Measurements from ENCODE around the gene PCDHGA3.

GRCh38 chr5:141366016-141366896 is 22.6 kb downstream of the PCDHGA3 start:
- TF ChIP-seq CTCF (IDR thresholded peaks at IDR 0.05) (no peak), FOXM1 (IDR thresholded peaks at IDR 0.05; ENCODE audit: low read depth) (no peak), USF2 (IDR thresholded peaks at IDR 0.05; ENCODE audit: borderline replicate concordance, low read depth, low read length) (no peak), GABPA (IDR thresholded peaks at IDR 0.05; ENCODE audit: low read depth) (no peak), POLR2AphosphoS5 (IDR thresholded peaks at IDR 0.05; ENCODE audit: low read depth, low read length) (no peak), RXRA (IDR thresholded peaks at IDR 0.05; ENCODE audit: borderline replicate concordance, low read depth) (no peak), TEAD4 (IDR thresholded peaks at IDR 0.05; ENCODE audit: borderline replicate concordance, insufficient read depth) (no peak), REST (IDR thresholded peaks at IDR 0.05; ENCODE audit: low read depth, low read length) (no peak), TAF1 (IDR thresholded peaks at IDR 0.05; ENCODE audit: borderline replicate concordance, low read depth, low read length) (no peak), MXI1 (IDR thresholded peaks at IDR 0.05; ENCODE audit: low read depth, low read length) (no peak), JUND (IDR thresholded peaks at IDR 0.05) (no peak), EZH2phosphoT487 (IDR thresholded peaks at IDR 0.05; ENCODE audit: borderline replicate concordance, low read depth) (no peak)

All from SK-N-SH (cell line).